Pancreas (tissue), 10 donors: ENCODE measurements around the gene RNF175. TPM values are rescaled to one million over a fixed set of nuclear protein-coding genes. Genes with fewer than 3 reads are reported as not detected.

Experiments used
- ATAC-seq, 4 donors: fragments of 200-7000 bp; cut with Tn5 transposase; one replicate each; pipeline versions ENCODE4 v1.8.0 to v1.9.1; 2020; ENCODE audit warnings: mild to moderate bottlenecking in 4 of 4, moderate library complexity in 4 of 4
- DNase-seq, 6 donors: peaks; one replicate each; pipeline ENCODE4 v3.0.0-alpha.2; 2020
- FAIRE-seq: peaks from 2 replicates; lab custom pipeline; 2012; peaks lifted over from hg19 to GRCh38; lab: Jason Lieb, UNC
- H3K27ac ChIP-seq, 4 donors: fragments of 200-600 bp; sonication (generic); 1 replicate in 3 of 4; 2 replicates in 1 of 4; pipeline versions ENCODE4 v1.5.0 to v1.8.0; 2020
- H3K27me3 ChIP-seq, 4 donors: fragments of 200-600 bp; one replicate each; pipeline ENCODE4 v1.8.0; 2021
- H3K36me3 ChIP-seq, 3 donors: fragments of 200-600 bp; sonication (generic) in 1 of 3; one replicate each; pipeline versions ENCODE4 v1.5.0 to v1.8.0; 2020 to 2021
- H3K4me1 ChIP-seq, 3 donors: fragments of 200-600 bp; one replicate each; pipeline ENCODE4 v1.8.0; 2021
- H3K4me3 ChIP-seq, 4 donors: fragments of 200-600 bp; sonication (generic) in 2 of 4; one replicate each; pipeline versions ENCODE4 v1.5.0 to v1.8.0; 2020 to 2021
- H3K9me3 ChIP-seq, 4 donors: fragments of 200-600 bp; one replicate each; pipeline ENCODE4 v1.8.0; 2021
- WGBS, 2 donors: extraction: QIAGEN DNeasy Blood & Tissue Kit; methylation state at CpG; one replicate each; pipeline ENCODE4 v1.1.7; 2013; 5-methylcytosine and 5-hydroxymethylcytosine counted together
- intact Hi-C, 3 donors: fragments of 100-400 bp; cut with DNase I; formaldehyde crosslinking; loops; one replicate each; pipeline versions ENCODE4 v1.11.1 to v1.14.2; 2022
- polyA plus RNA-seq, 2 donors: library from polyadenylated mRNA; stranded (reverse); fragments of 200-250 nt; gene quantifications; one replicate each; pipeline ENCODE4 v1.2.3, GENCODE V29; 2013
- total RNA-seq, 6 donors: library from RNA; stranded (reverse); fragmentation: NEBNext Ultra II Directional in 4 of 6; extraction: Animal tissue kit (Norgen Biotek cat#: 25700) in 4 of 6; gene quantifications; one replicate each; pipeline versions ENCODE4 v1.2.1 to v1.2.4, GENCODE V29; 2021 to 2023
- TF ChIP-seq, protein P1 (sequence below), 4 donors: fragments of 200-600 bp; sonication (generic) in 3 of 4; IDR thresholded peaks; one replicate each; pipeline versions ENCODE4 v1.5.0 to v1.8.0; 2021; ENCODE audit warnings: antibody characterized with exemption in 4 of 4
- donor health status: healthy with polysubstance abuse.
- donor health status: DM: no; HTN: no; CAD: no; lungs with moderate emphysema.
- donor health status: DM: no; HTN: no; CAD: no.
- donor health status: control.
- donor health status: control.
- donor health status: Bipolar disorder and iron deficiency.
- donor health status: DM: yes; HTN: yes; CAD: no.
- donor health status: DM: no; HTN: no; CAD: no.
- donor health status: DM: no; HTN: no; CAD: no.
- donor health status: DM: yes; HTN: yes; CAD: no.

RNF175 gene
- total and polyA plus RNA-seq, 8 donors, result 0.12 TPM; not detected in 7

DNA sequence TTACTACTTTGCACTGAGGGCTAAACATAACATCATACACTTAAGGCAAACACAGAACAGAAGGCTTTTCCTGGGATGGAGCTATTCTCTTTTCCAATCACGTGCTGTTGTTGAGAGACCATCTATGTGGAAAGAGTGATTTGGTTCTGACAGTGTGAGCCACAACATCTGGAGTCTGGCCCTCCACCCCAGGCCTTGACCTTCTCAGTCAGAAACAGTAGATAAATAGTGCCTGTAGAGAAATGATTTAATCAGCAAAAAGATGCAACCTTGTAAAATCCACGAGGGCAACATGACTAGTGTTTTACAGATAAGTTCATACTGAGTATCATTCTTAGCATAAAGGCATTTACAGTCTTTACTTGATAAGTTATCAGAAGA, 39.9 kb upstream of the RNF175 start:
- DNase-seq (no peak), FAIRE-seq (no peak), ATAC-seq (peak in 2 of 4 donors; percentile 40 to 41)
- Histone ChIP-seq H3K36me3 (no peaks in the 10 kb centered on the region), H3K4me1 (peaks cover 0 to 5% (median 0%) of the 10 kb centered on the region in 3 donors), H3K27ac (no peak overlapping the region), H3K4me3 (no peak overlapping the region), H3K9me3 (no peaks in the 10 kb centered on the region), H3K27me3 (no peaks in the 10 kb centered on the region)
- TF ChIP-seq, protein P1, sequence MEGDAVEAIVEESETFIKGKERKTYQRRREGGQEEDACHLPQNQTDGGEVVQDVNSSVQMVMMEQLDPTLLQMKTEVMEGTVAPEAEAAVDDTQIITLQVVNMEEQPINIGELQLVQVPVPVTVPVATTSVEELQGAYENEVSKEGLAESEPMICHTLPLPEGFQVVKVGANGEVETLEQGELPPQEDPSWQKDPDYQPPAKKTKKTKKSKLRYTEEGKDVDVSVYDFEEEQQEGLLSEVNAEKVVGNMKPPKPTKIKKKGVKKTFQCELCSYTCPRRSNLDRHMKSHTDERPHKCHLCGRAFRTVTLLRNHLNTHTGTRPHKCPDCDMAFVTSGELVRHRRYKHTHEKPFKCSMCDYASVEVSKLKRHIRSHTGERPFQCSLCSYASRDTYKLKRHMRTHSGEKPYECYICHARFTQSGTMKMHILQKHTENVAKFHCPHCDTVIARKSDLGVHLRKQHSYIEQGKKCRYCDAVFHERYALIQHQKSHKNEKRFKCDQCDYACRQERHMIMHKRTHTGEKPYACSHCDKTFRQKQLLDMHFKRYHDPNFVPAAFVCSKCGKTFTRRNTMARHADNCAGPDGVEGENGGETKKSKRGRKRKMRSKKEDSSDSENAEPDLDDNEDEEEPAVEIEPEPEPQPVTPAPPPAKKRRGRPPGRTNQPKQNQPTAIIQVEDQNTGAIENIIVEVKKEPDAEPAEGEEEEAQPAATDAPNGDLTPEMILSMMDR (IDR thresholded peaks at IDR 0.05), result no peak
- 12 to 13% methylated on average over 2 of the region's 2 CpGs for WGBS, 2 donors
- intact Hi-C loops, result no loop called here

DNA sequence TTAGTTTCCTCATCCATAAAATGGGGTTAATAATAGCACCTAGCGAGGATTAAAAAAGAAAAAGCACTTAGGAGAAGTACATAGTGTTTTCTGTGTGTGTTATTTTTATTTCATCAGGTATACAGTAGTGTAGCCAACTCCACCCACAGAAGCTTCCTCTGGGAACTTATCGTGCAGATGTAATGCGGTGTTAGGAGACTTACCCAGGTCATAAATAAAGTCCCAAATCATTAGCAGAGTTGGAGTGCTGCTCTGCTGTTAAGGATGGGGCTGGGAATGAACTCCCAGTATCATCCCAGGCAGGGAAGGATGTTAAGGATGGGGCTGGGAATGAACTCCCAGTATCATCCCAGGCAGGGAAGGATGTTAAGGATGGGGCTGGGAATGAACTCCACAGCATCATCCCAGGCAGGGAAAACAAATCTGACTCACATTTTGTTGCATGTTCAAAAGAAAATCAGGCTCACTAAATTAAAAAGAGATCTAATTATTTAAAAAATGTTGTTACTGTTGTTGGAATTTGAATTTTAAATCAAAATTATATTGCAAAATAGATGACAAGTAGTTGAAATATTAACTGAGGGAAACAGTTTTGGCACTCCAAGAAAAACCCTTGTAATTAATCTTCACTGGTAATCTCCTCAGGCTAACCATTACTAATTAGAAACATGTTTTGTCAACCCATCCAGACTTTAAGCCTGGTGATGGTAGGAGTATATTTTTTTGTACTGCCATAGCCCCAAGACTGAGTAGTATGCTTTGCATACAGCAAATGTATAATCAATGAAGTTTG, 39.3 kb upstream of the RNF175 start:
- ATAC-seq (peak in 1 of 4 donors; percentile 46), DNase-seq (no peak), FAIRE-seq (no peak)
- intact Hi-C loops, result no loop called here
- no peak overlapping the region for H3K4me3 ChIP-seq
- 89 to 91% methylated on average over 3 of the region's 3 CpGs for WGBS, 2 donors
- H3K36me3 ChIP-seq, result no peaks in the 10 kb centered on the region
- H3K27me3 ChIP-seq, result no peaks in the 10 kb centered on the region
- H3K27ac ChIP-seq, result no peak overlapping the region
- no peaks in the 10 kb centered on the region for H3K9me3 ChIP-seq
- H3K4me1 ChIP-seq, result peaks cover 0 to 5% (median 0%) of the 10 kb centered on the region in 3 donors
- TF ChIP-seq, protein P1 (IDR thresholded peaks at IDR 0.05), result no peak

DNA sequence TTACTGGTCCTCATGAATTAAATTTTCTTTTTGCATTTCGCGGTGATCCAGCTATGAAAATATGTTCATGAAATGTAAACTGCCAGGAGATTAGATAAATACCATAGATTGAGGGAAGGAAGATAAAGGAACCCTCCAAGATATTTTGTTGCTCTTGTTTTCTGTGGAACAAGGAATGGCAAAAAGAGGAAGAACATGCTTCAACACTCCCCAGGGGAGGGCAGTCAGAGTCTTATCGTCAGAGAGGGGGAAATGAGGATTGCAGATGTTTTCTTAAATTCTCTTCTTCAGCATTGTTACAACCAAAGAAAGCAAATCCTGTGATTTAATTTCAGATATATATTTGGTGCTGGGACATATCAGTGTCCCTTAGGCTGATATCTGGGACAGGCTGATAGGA, 38.6 kb upstream of the RNF175 start:
- Histone ChIP-seq H3K4me3 (no peak overlapping the region), H3K9me3 (no peaks in the 10 kb centered on the region), H3K4me1 (peaks cover 0 to 5% (median 0%) of the 10 kb centered on the region in 3 donors), H3K27me3 (no peaks in the 10 kb centered on the region), H3K36me3 (no peaks in the 10 kb centered on the region), H3K27ac (no peak overlapping the region)
- TF ChIP-seq, protein P1 (IDR thresholded peaks at IDR 0.05), result no peak
- no peak for FAIRE-seq
- intact Hi-C loops, result no loop called here
- WGBS, 2 donors, result 67 to 69% methylated on average over 3 of the region's 3 CpGs
- no peak for ATAC-seq
- DNase-seq, result no peak

DNA sequence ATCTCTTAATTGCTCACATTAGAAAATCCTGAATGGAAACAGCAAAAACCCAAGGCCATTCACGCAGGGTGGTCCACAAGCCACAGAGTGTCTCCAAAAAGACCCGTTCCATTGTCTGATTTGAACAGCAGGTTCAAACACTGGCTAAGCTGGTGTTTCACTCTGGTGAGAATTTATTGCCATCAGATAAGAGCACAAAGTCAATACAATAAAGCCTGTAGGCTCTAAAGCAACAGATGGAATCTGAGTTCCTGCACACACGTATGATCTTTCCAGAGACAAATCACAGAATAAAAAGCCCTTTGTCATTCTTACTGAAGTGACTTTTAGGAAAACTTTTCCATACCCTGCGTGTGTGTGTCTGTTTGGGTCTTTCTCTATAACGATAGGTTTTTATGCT, 34.2 kb upstream of the RNF175 start:
- no peaks in the 10 kb centered on the region for H3K9me3 ChIP-seq
- H3K36me3 ChIP-seq, result no peaks in the 10 kb centered on the region
- peaks cover 0 to 15% (median 2%) of the 10 kb centered on the region in 3 donors for H3K4me1 ChIP-seq
- WGBS, 2 donors, result 48 to 49% methylated on average over 5 of the region's 5 CpGs
- H3K4me3 ChIP-seq, result no peak overlapping the region
- peaks cover 0 to 32% (median 12%) of the 10 kb centered on the region in 4 donors for H3K27me3 ChIP-seq
- ATAC-seq (peak in 1 of 4 donors; percentile 52), DNase-seq (no peak), FAIRE-seq (no peak)
- intact Hi-C loops, result no loop called here
- TF ChIP-seq, protein P1 (IDR thresholded peaks at IDR 0.05), result no peak
- no peak overlapping the region for H3K27ac ChIP-seq
